ENCODE data around the gene CGRRF1.

CGRRF1 gene

GRCh38 chr14:54547583-54547982, 37.9 kb downstream of the CGRRF1 start:
- no peak for FAIRE-seq
- no peak for DNase-seq (ENCODE audit: low spot score)

DNA sequence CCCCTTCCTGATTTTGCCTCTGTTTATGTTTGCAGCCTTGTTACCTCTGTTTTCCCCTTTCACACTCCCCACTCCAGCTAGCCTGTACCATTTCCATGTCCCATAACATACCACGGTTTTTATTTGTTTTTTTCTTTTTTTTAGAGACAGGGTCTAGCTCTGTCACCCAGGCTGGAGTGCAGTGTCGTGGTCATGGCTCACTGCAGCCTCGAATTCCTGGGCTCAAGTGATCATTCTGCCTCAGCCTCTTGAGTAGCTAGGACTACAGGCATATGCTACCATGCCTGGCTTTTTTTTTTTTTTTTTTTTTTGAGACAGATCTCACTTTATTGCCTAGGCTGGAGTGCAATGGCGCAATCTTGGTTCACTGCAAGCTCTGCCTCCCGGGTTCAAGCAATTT, 38.8 kb downstream of the CGRRF1 start:
- DNase-seq (ENCODE audit: low spot score) (no peak), FAIRE-seq (no peak)

GRCh38 chr14:54549862-54550261, 40.2 kb downstream of the CGRRF1 start:
- peak; percentile 52 for FAIRE-seq
- DNase-seq (ENCODE audit: low spot score), result no peak

DNA sequence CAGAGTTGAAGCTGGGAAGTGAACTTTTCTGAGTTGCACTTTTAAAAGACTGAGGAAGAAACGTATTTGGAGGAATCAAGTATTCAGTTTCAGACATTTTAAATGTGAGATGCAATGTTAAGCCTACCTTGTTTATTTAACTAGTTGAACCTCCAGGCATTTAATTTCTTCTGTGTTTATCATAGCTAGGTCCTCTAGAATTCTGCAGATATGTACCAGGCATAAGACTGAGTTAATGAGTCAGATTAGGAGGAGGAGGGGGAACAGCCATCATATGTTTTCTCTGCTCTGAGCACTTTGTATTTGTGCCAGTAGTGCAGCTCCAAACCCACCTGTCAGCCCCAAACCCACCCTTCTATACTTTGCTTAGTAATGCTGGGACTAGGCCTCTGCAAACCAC, 40.8 kb downstream of the CGRRF1 start:
- FAIRE-seq (no peak), DNase-seq (ENCODE audit: low spot score) (no peak)

DNA sequence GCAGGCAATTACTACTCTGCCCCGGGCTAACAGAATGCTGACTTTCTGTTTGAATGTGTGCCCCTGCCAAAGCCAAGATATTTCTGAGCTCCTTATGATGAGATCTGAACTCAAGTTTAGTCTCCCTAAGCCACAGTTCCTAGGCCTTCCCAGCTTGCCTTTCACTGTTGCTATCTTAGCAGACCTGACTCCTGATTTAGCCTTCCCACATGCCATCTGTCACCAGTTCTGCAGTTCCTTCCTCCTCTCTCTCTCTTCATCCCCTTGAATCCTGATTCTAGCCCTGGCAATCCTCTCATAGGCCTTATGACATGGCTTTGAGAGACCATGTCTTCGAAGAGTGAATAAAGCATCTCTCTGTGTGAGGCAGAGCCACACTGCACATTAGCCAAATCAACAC, 44.7 kb downstream of the CGRRF1 start:
- no peak for FAIRE-seq
- no peak for DNase-seq (ENCODE audit: low spot score)

GRCh38 chr14:54555651-54556050, 45.9 kb downstream of the CGRRF1 start:
- FAIRE-seq, result no peak
- DNase-seq (ENCODE audit: low spot score), result no peak

- DNase-seq (ENCODE audit: low spot score), result no peak
Measured at GRCh38 chr14:54556535-54556934, 46.8 kb downstream of the CGRRF1 start.

DNA sequence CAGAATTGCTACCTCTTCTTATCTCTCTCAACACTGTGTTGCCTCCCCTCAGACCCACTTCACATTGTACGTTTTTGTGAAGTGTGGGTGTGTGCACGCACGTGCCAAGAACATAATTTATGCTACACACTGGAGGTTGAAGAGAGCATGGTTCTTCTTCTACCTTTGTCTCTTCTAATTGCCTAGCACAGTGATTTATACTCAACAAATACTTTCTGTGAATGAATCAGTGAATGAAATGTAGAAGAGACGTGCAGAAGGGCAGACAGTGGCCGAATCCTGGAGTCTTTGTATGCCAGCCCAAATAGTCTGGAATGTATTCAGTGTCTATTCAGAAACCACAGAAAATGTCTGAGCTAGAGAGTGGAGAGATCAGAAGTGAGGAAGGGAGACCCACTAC, 52.6 kb downstream of the CGRRF1 start:
- DNase-seq (ENCODE audit: low spot score) (no peak), FAIRE-seq (peak; percentile 66)

More at GRCh38 chr14:54556535-54556934, 46.8 kb downstream of the CGRRF1 start:
- peak; percentile 83 for FAIRE-seq

DNA sequence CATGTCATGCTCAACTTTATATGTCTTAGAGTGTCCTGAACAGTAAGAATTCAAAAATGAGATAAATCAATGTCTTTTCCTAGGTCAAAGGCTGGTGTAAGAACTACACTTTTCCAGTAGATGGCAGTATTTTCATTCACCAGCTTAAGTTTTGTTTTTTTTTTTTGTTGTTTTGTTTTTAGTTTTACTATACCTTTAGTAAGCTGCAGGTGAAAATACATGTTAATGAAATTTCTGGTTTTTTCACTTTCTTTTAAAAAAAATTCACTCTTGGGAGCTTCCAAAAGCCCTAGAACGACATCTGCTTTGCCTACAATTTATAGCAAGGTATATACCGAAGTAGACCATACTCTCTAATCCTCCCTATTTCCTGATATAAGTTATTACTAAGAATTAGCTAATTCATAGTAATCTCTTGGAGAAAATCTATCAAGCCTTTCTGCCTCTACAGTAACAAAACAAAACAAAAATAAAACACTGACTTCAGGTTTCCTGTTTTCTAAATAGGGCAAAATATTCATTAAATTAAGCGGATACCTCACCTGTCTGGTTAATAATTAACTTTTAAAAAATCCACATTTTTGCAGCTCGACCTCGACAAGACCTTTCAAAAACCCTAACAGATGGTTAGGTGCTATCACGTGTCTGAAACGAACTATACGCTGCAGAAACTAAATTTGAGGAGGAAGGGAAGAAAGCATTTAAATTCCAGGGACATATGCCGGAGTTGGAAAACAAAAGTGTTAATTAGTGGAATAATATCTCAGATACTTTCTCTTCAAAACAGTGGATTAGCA, 54.6 kb downstream of the CGRRF1 start:
- peak; percentile 38 for DNase-seq (ENCODE audit: low spot score)
- FAIRE-seq, result no peak

GRCh38 chr14:54564868-54565784, 55.4 kb downstream of the CGRRF1 start:
- FAIRE-seq, result peak; percentile 20

GRCh38 chr14:54565785-54566409, 56.2 kb downstream of the CGRRF1 start:
- DNase-seq (ENCODE audit: low spot score) (peak; percentile 96), FAIRE-seq (peak; percentile 58)

More at GRCh38 chr14:54564868-54565784, 55.4 kb downstream of the CGRRF1 start:
- peak; percentile 36 for DNase-seq (ENCODE audit: low spot score)

DNA sequence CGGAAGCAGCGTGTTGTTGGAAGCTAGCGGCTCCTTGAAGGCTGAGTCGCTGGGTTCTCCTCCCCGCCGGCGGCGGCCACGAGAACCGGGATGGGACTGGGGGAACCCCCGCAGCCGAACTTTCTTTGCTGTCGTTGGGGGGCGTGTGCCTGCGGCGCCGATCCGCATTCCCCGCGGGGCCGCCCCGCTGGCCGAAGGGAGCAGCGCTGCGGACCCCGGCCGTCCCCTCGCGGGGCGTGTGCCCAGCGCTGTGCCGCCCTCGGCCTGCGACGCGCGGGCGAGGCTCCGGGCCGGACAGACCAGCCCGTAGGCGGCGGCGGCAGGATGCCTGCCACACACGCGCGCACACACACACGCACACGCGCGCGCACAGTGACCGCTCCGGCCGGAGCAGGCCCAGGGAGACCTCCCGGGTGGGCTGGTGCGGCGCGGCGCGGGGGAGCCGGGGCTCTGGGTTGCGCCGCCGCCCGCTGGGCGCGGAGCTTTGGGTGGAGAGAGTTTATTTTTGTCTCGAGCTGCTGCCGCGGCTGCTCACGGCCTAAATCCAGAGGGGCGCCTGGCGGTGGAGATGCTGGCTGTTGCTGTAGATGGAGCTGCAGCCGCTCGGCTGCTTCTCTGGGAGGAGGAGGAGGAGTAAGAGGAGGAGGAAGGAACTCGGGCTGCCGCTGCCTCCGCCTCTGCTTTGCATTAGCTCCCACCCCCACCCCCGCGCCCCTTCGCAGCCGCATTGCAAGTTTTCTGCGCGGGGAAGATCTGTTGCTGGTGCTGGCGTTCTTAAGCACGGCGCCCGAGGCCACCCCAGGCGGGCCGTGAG, 56.9 kb downstream of the CGRRF1 start, which contains the start of gene SAMD4A:
Gene SAMD4A, plus strand, starts transcription at position 719 of the 814 bp plus-strand sequence. CDS start 789 bp downstream, outside the sequence.
- FAIRE-seq (peak; percentile 95), DNase-seq (ENCODE audit: low spot score) (peak; percentile 95)

- FAIRE-seq, result peak; percentile 78
Measured at GRCh38 chr14:54567224-54567638, 57.5 kb downstream of the CGRRF1 start.

DNA sequence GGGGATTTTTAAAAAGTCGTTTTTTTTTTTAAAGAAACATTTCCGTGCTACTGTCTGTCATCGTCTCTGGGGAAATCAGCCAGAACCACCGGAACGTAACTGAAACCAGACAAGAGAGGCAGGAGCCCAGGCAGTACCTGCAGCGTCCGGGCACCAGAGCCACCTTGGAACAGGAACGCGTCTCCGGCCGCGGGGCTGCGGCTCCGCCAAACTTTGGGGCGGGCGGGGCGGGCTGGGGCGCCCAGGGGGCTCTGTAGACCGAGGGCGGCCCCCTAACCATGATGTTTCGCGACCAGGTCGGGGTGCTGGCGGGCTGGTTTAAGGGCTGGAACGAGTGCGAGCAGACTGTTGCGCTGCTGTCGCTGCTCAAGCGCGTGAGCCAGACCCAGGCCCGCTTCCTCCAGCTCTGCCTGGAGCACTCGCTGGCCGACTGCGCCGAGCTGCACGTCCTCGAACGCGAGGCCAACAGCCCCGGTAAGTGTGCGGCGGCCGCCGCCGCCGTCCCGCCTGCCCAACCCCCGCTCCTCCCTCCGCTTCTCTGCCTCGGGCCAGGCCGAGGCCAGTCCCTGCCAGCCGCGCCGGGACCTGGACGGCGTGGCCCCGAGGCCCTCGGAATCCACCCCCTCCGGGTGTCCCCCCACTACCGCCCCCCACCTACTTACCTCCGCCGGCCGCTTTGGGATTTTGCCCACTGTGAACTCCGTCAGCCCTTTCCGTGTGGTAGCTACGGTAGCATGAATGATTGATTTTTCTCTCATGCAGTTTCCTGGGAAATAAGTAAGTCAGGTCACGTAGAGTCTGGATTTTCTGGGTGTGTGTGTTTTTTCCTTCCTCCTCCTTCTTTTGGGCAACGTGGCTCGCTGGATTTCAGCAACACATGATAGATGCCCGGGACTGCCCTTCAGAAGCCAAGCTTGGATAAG, 58.2 kb downstream of the CGRRF1 start:
- DNase-seq (ENCODE audit: low spot score), result peak; percentile 58
- peak; percentile 87 for FAIRE-seq

More at GRCh38 chr14:54567224-54567638, 57.5 kb downstream of the CGRRF1 start:
- peak; percentile 55 for DNase-seq (ENCODE audit: low spot score)

DNA sequence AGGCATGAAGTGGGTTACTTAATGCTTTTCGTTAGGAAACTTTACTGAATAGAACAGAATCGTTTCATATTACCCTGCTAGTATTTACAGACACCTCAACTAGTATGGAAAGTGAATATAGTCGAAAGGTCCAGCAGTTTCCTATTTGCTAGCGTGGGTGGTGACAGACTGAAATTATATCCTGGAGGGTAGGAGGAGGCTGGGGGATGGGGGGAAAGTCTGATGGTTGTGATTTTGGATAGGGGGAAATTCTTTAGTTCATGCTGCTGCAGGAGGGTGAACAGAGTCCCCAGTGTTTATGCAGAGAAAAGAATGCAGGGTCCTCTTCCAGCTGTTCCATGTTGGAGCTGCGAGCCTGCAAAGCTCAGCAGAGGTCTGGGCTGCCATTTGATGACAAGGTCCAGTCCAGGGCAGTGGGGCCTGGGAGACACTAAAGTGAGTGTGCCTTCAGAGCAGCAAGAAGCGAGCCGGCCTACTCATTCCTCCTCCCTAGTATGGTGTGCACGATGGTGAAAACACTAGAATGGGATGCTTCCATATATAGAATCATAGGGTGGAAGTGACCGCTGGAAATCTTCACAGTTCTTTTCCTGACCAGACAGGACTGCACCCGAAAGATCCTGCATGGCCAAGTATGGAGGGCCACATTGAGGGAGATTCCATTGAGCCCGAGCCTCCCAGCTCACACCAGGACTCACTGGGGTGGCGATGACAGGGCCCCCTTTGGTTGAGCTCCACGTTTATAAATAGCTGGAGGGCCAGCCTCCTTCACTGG, 59.3 kb downstream of the CGRRF1 start:
- FAIRE-seq (peak; percentile 32), DNase-seq (ENCODE audit: low spot score) (no peak)

- FAIRE-seq (no peak), DNase-seq (ENCODE audit: low spot score) (no peak)
Measured at GRCh38 chr14:54570047-54570446, 60.3 kb downstream of the CGRRF1 start.

GRCh38 chr14:54570631-54571415, 61.1 kb downstream of the CGRRF1 start:
- no peak for FAIRE-seq
- peak; percentile 38 for DNase-seq (ENCODE audit: low spot score)

DNA sequence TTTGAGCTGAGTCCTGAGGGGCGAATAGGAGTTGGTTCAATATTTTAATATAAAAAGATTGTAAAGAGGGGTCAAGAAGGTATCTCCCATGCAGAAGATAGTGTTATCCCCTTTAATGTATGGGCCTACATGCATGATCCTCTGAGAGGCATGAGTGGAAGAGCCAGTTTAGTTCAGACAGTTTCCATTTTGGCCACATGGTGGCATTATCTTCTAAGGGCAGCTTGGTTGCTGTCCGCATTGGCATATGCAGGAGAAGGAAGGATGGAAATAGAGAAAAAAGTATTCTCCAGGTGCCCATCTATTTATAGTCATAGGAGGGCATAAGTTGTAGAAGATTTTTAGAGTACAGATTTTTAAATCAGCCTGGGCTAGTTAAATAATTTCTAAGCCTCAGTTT, 62.6 kb downstream of the CGRRF1 start:
- FAIRE-seq, result no peak

More for the DNA sequence above, 62.6 kb downstream of the CGRRF1 start:
- DNase-seq (ENCODE audit: low spot score), result peak; percentile 47

Measured in urothelium cell line (cell line).